ENCODE data around the gene KLHL11. TPM values are rescaled to one million over a fixed set of nuclear protein-coding genes. Genes with fewer than 3 reads are reported as not detected.

KLHL11 gene
- total and polyA plus RNA-seq, 2 of the 8 experiments (the other 6 are each of a cell fraction or from before 2014, with no cell fraction given), result 4.2 to 13.7 TPM

- TF ChIP-seq SIRT6 (IDR thresholded peaks at IDR 0.05; ENCODE audit: low read length) (no peak), CREB1 (IDR thresholded peaks at IDR 0.05) (no peak), ZNF274 (IDR thresholded peaks at IDR 0.05; ENCODE audit: borderline replicate concordance, extremely low read depth, low read length) (no peak)
Observed at GRCh38 chr17:41824086-41824485, 41.1 kb downstream of the KLHL11 start (continued).

Measured in H1 (cell line).